Adrenal gland (tissue), 5 donors: Measurements from ENCODE around the gene C16orf96.

Experiments
- POLR2A ChIP-seq, 2 donors: fragments of 450-650 bp; IDR thresholded peaks; one replicate each; pipeline ENCODE4 v1.6.1; 2017; ENCODE audit warnings: antibody characterized with exemption in 2 of 2, mild to moderate bottlenecking in 2 of 2, moderate library complexity in 1 of 2
- TF ChIP-seq, protein P1 (sequence below), 6 experiments: fragments of 450-650 bp in 4 of 6; fragments of 200-600 bp in 2 of 6; sonication (generic) in 1 of 6; IDR thresholded peaks; 1 replicate in 5 of 6; 2 replicates in 1 of 6; pipeline versions ENCODE4 v1.5.1 to v1.8.0; 2016 to 2021; ENCODE audit warnings: antibody characterized with exemption in 6 of 6, mild to moderate bottlenecking in 2 of 6, moderate library complexity in 1 of 6
- donor health status: DM: no; HTN: no; CAD: no.

DNA sequence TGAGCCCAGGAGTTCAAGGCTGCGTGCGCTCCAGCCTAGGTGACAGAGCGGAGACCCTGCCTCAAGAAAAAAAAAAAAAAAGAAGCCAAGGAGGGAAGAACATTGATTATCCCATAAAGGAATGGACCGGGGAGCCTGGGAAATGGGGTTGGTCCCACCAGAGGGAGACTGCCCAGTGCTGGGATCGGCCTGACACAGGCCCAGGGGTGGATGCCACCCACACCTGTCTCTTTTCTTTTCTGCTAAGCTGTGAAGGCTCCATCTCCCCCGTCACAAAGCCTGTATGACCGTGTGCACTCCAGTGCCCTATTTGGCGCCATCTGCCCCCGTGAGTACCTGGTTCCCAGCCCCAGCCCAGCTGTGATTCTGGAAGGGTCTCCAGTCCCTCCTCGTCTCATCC is 42.9 kb downstream of the C16orf96 start:
- TF ChIP-seq, protein P1, sequence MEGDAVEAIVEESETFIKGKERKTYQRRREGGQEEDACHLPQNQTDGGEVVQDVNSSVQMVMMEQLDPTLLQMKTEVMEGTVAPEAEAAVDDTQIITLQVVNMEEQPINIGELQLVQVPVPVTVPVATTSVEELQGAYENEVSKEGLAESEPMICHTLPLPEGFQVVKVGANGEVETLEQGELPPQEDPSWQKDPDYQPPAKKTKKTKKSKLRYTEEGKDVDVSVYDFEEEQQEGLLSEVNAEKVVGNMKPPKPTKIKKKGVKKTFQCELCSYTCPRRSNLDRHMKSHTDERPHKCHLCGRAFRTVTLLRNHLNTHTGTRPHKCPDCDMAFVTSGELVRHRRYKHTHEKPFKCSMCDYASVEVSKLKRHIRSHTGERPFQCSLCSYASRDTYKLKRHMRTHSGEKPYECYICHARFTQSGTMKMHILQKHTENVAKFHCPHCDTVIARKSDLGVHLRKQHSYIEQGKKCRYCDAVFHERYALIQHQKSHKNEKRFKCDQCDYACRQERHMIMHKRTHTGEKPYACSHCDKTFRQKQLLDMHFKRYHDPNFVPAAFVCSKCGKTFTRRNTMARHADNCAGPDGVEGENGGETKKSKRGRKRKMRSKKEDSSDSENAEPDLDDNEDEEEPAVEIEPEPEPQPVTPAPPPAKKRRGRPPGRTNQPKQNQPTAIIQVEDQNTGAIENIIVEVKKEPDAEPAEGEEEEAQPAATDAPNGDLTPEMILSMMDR (IDR thresholded peaks at IDR 0.05) = no peak
- TF ChIP-seq POLR2A (IDR thresholded peaks at IDR 0.05) = no peak
